Forelimb muscle (tissue), 1 donor: Measurements from ENCODE around the gene CRY2. TPM values are rescaled to one million over a fixed set of nuclear protein-coding genes. Genes with fewer than 3 reads are reported as not detected.

Experiments
- DNase-seq: peaks from one replicate; pipeline ENCODE4 v3.0.0-alpha.2; 2013; ENCODE audit warnings: low read depth
- polyA plus RNA-seq: library from polyadenylated mRNA; unstranded; fragments of 120-200 nt; gene quantifications from one replicate; pipeline ENCODE4 v1.2.1, GENCODE V29; 2013; ENCODE audit not compliant: insufficient read length

Gene CRY2
- polyA plus RNA-seq, 1 donor: 25.9 TPM

DNA sequence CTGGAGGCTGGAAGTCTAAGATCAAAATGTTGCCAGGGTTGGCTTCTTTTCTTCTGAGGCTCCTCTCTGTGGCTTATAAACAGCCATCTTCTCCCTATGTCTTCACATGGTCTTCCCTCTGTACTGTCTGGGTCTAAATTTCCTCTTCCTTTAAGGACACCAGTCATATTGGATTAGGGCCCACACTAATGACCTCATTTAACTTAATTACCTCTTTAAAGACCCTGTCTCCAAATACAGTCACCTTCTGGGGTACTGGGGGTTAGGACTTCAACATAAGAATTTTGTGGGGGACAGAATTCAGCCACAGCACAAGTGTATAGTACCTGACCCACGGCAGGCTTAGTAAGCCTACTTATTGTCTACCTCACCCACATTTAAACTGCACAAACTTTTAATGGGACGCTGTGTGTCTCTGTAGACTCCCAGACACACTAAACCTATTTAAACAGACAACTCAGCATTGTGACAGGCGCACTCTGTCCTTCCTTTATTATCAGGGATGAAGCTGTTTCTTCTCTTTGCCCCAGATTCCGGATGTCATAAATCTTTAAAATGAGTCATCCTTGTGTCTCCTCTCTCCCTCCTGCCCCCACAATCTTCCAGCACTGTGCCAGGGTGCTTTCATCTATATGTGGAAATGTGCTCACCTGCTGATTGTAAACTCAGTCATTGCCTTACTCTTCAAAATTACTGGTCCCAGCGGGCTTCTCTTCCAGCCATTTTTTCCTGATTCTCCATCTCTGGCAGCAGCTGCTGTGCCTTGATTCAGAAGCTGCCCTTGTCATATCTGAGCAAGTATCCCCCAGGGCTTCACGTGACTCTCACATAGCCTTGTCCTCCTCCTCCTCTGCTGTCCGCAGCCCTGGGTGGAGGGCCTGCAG, 32.8 kb downstream of the CRY2 start:
- DNase-seq: no peak

DNA sequence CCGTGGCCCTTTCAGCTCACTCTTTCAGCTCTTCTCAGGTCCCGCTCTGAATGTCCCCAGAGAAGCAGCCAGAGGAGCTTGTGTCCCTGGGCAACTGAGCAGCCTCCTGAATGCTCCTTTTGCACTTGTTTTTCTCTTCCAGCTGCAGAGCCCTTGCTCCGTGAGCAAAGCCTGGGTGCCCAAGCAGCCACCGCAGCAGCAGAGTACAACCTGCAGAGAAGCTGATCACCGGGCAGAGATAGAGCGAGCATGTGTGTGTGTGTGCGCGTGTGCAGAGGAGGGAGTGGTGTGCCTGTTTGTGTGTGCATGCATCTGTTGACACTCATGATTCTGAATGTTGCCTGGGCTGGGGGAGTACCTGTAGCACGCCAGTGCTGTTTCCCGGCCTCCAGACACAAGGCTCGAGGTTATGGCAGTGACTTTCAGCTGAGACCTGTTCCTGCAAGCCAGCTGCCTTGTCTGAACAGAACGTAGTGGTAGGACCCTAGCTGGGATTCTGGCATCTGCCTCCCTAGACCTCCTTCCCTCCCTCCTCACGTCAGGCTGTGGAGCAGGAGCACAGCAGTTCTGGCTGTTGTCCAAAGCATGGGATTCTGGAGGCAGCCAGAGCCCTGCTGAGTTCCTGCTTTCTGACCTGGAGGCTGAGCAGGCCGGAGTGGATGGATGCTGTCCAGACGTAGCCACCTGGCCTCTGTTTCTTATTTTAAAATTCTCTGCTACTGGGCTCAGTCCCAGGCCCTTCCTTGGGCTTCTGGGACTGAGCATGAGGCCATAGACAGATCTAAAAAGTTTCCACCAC, 33.7 kb downstream of the CRY2 start:
- DNase-seq: no peak

DNA sequence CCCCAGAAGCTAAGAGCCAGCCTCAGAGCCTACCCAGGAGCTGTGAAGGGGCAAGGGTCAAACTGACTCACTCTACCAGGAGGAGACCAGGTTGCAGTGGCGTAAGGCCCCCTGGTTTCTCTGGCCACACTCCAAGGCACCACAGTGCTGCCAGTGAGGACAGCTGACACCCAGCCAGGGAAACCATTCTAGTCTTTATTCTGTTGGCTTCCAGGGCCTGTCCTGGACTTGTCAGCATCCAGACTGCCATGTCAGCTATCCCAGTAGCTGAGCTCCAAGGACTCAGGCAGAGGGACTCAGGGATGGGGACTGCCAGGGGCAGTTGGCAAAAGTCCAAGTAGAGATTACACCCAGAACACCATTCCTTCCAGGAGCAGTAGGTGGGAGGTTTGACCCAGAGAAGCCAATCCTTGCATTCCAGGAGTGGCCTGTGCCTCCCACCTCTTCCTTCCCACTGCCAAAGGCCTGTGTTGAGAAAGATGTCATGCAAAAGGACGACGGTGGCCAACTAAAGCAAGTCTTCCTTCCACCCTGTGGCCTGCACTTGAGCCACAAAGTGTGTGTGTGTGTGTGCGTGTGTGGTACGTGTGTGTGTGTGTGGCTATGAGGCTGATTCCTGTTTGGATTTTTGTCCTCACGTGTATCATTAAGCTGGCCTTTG, 34.6 kb downstream of the CRY2 start:
- DNase-seq: no peak

DNA sequence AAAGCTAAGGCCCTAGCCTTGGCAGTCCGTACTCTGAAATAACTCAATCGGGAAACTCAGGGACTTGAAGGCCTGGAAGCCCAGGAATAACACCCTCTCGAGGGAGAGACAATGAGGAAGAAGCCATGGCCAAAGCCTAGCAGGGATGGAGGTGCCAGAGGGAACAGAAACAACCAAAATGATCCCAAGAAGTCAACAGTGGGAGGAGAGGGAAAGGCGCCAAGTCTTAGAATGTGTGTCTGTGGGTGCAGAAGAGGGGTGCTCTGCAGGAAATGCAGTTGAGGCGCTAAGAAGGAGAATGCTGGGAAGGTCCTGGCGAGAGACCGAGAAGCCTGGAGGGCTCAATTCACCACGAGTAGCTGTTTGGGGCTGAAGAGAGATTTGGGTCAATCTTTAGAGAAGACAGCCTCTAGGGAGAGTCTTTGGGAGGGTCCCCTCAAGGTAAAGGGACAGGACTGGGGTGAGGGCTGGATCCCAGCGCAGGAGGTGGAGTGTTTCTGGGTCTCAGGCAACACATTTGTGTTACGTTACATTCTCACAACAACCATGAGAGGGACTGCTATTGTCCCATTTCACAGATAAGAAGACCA, 37.4 kb downstream of the CRY2 start:
- DNase-seq: no peak

DNA sequence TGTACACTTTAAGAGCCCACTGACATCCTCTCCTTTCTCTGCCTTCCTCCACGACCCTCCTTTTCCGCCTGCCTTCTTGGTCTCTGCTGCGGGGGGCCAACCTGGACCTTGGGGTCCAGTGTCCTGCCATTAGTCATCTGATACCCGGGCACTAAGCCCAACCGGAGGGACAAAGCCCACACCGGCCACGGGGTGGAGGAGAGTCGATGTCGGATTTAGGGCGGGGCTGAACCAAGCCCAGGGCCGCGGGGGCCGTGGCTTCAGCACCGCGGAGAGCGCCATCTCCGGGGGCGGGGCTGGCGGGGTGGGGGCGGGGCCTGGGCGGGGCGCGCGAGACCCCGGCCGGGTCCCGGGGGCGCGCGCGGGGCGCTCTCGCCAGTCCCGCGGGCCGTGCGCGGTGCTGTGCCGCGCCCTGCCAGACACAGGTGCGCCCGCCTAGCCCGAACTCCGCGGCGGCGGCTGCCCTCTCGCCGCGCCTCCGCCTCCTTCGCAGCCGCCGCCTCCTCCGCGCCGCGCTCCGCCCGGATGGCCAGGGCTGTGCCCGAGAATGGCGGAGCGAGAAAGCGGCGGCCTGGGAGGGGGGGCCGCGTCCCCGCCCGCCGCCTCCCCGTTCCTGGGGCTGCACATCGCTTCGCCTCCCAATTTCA, 38.1 kb downstream of the CRY2 start, which contains the start of gene MAPK8IP1:
MAPK8IP1 (plus strand) TSS at position 378 of the 647 bp plus-strand sequence; CDS start at position 548, 170 bp downstream.
- DNase-seq: no peak

DNA sequence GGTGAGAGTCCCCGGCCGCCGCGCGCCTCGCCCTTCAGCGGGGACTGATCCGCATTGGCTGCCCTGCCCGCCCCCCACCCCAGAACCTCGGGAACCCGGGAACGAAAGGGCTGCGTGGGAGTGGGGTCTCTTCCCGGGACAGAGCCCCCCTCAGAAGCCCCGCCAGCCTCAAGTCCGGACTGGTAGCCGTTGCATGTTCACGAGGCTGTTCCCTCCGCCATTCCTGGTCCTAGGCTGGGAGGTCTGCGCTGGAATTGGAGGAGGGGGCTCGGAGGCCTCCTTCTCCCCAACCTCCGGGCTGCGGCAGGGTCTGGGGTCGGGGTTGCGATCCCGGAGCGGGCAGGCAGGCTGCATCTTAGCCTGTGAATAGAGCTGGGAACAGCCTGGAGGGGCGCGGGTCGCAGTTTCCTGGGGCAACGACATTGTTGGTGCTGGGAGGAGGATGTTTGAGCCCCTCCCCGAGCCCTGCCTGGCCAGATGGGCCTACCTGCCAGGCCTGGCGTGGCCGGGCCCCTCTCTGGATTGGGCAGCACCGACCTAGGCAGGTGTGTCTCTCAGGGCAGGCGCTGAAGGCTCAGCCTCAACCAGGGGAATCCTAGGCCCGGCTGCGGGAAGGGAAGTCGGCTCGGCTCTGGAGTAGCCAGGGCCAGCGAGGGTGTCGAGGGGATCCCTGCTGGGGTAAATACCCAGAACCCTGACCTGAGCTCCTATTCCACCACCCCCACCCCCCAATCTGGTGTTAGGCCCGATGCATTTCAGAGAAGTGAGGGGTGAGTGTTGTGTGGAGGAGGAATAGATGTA, 38.8 kb downstream of the CRY2 start:
- DNase-seq: no peak

DNA sequence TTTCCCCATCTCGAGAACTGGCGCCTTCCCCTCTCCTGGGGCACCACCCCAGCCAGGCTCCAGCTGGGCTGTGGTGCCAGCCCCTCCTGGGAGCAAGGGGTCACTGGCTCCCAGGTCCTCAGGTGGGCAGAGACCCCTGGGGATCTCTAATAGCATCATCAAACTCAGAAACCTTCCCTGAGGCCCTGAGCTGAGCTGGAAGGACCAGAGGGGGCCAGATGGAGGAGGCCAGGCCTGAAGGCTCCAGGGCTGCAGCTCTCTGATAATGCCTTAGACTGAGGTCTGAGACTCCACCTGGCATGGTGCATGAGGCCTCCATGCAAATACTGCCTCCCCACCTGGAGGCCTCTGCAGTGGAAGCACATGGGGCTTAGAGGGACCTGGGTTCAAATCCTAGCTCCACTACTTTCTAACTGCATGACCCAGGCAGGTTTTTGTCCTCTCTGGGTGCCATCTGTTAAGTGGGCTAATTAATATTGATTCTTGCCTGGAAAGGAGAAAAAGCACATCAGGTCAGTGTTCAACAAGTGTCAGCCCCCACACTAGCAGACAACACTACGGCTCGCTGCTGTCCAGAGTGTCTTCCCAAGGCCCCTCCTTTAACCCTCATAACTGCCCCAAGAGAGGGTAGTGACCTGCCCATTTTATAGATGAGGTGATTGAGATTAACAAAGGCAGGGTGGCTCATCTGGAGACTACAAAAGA, 39.7 kb downstream of the CRY2 start:
- DNase-seq: no peak

DNA sequence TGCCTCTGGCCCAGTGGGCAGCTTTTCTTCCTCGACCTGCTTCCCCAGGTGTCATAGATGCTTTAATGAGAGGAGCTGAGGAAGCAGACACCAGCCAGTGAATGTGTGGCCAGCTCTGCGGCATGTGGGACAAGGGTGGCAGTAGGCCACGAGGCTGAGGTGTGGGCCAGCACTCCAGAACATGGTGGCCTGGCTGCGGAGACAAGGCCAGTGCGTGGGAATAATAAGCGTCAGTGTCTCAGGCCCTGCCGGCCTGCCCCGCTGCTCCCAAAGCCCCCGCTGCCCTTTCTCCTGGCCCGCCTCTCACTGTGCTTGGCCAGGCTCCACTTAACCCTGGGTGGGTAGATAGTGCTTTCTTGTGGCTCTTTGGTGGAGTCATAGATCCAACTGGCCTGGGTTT, 40.3 kb downstream of the CRY2 start:
- no peak for DNase-seq

DNA sequence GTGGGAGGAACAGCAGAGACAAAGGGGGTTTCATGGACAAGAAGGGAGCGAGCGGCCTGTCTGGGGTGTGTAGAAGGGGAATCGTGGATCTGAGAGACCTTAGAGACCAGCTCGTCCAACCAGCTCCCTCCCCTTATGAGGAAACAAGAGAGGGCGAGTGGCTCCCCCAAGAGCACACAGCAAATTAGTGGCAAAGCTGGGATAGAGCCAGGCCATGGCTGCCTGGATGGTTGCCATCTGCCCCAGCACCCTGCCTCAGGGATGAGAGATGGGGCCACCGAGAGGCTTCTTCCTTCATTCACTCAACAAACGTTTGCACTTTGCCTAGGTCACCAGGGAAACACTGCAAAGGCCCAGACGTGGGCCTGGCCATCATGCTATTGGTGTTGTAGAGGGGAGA, 42.3 kb downstream of the CRY2 start:
- DNase-seq: no peak

DNA sequence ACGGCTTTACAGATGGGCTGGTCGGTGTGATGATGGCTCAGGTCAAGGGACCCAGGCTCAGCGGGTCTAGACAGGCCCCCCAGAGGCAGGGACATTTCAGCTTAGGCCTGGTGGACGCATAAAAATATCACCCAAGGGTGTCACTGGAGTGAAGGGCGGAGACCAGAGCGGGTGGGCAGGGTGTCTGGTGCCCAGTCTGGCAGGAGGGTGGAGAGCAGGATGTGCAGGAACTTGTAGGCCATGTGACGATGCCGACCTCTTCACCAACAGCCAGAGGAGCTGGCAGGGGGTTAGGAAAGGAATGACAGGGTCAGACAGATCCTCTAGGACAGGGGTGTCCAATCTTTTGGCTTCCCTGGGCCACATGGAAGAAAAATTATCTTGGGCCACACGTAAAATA, 42.7 kb downstream of the CRY2 start:
- no peak for DNase-seq

DNA sequence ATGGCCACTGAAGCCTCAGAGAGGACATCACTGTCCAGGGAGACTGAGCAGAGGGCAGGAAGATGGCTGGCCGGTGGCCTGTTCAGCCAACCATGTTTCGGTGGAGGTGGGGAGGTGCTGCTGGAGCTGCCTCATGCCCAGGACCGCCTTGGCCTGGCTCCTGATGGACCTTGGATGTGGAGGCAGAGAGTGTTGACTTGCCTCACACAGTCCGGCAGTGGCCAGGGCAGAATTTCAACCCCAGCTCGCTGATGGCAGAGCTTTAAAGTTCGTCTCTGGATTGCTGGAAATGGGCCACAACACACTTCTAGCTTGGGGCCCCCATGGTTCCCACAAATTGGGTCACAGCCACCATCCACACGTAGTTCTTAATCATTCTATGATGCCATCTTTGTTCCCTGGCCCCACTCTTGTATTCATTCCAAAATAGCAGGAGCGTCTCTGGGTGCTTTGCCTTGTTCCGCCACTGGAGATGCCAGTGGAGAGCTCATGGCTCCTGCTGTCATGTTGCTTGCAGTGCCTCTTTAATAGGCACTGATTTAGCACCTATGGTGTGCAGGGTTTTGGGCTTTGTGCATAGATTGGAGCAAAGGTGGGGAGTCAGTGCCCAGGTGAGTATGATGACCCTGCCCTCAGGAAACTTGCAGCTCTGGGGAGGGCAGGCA, 43.7 kb downstream of the CRY2 start:
- no peak for DNase-seq

DNA sequence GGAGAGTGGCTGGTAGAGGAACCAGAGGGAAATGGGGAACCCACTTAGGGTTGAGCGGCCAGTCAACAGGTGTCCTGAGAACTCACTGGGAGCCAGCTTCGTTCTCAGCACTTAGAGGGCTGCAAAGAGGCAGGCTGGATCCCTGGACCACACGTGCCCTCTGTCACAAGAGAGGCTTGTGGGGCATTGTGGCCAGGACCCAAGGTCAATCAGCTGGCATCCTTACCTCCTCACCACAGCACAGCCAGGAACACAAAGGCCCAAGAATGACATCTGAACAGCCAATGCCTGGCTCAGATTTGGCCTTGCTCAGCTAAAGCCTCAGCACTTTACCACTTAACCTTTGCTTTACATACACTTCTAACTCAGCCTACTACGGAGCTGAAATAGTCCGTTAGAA, 45.6 kb downstream of the CRY2 start:
- DNase-seq: no peak

DNA sequence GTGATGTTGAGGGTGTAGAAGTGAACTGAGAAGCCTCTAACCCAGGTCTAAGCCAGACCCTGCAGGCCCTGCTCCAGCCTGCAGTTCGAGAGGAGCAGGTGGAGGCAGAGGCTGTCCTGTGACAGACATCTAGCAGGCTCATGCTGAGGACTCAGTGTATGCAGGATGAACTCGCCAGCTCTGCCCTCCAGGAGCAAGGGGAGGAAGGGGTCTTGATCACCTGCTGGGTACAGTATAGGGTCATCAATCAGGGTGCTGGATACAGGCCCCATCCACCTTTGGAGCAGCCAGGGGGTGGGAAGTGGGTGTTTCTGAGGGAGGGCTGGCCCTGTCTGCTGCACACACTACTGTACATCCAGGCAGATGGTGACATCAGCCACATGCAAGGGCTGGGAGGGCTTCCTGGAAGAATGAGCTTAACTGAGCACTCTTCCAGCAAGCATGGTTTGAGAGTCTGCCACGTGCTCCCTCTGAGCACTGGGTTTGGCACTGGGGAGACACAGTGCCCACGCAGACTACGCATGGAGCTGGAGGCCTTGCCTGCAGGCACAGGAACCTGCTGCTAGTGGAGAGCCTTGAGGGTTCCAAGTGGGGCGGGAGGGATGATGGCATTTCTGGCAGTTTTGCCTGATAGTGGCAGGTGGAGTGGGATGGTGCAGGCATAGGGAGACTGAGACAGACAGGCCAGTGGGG, 47.4 kb downstream of the CRY2 start:
- DNase-seq: no peak

DNA sequence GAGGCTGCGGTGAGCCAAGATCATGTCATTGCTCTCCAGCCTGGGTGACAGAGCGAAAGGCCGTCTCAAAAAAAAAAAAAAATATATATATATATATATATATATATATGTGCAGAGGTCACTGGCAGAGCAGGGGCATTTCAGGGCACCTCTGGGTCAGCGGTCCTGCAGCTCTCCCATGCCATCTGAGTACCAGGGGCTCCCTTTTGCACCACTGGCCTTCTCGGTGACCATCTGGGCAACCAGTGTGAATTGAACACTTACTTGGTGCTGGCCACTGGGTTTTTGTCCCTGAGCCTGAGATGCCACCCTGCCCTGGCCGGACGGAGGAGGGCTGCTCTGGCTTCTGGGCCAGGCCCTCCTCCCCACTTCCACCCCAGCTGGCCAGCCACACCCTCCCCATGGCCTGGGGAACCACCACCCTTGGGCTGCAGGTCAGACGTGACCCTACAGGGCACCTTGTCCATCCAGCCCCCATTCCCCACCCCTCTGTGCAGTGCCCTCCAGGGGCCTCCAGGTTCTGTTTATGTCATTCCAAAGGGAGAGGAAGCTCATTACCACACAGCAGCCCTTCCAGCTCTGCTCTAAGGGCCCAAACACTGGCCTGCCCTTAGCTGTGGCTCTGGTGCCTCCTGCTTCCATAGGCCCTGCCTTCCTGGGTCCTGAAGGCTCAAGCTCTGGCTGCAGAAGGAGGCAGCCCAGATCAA, 48.4 kb downstream of the CRY2 start:
- no peak for DNase-seq

DNA sequence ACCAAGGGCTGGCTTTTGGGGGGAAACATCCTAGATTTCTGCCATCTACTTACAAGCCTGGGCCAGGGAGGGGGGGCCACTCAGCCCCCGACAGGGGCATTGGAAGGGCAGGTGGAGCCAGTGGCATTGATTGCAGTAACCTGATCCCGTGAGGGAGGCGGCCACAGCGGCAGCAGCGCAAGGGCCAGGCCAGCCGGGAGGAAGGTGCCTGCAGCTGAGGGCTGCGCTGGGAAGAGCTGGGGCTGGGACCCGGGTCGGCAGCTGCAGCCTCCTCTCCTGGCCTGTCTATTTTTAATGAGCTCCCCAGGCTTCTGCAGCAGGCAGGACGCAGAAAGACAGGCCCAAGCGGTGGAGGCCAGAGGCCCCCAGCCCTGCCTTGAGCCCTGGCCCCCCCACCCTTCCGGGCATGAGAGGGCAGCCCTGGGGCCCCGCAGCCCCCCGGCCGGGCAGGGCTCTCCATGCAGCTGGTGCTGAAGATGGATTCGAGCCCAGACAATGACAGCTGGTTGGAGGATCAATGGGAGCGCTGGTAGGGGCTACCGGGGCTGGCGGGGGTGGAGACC, 49.2 kb downstream of the CRY2 start:
- DNase-seq: no peak

DNA sequence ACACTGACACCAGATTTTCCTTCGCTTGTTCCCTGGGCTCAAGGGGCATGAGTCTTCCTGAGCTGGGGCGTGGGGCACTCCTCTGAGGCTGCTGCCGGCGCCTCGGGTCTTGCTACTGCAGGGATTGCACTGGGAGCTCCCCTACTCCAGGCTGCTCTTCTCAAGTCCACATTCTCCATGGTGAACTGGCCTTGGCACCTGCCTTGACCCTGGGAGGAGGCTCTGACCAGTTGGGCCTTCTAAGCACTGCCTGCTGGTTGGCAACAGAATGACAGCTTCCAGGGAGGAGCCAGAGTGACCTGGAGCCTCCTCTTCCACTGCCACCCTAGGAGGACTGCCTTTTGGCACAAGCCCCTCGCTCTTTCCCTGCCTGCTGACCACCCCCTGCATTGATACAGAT, 50.3 kb downstream of the CRY2 start:
- DNase-seq: no peak

DNA sequence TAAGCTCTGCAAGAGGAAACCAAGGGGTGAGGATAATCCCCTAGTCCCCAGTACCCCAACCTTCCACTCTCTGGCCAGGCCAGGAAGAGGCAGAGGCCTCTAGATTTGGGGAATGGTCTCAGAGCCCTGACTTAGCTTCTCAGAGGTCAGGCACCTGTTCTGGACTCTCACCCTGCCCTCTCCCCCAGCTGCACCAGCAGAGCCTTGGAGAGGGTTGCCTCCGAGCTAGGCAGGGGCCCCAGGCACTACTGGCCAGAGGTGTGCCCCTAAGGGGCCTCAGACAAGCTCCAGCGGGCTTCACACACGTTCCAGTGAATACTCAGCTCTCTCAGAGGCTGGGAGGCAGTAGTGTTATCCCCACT, 51.8 kb downstream of the CRY2 start:
- no peak for DNase-seq
